DOHH2 (cell line): ENCODE measurements around the gene DSE.

Experiments used
- CTCF ChIP-seq: fragments of 200-600 bp; sonication (generic); IDR thresholded peaks from one replicate; pipeline ENCODE4 v1.5.1; 2014; ENCODE audit warnings: antibody characterized with exemption, mild to moderate bottlenecking, low read depth, low read length; ENCODE audit not compliant: poor library complexity, severe bottlenecking
- EZH2phosphoT487 ChIP-seq: fragments of 200-600 bp; sonication (generic); IDR thresholded peaks from 2 replicates; pipeline ENCODE4 v1.6.1; 2017; ENCODE audit warnings: borderline replicate concordance, mild to moderate bottlenecking, antibody characterized with exemption, low read length, moderate library complexity, mixed read lengths

- TF ChIP-seq CTCF (no peak), EZH2phosphoT487 (no peak)
Measured at GRCh38 chr6:116436586-116436985, 65.8 kb downstream of the DSE start.
